Measurements from ENCODE around the gene CHPF.

The CHPF gene

GRCh38 chr2:219538504-219538951, 5.1 kb downstream of the CHPF start:
- no peak for TF ChIP-seq CTCF (IDR thresholded peaks at IDR 0.05; ENCODE audit: low read depth, low read length)
- Histone ChIP-seq H3K4me3 (ENCODE audit: low read depth, low read length) (no peak overlapping the region), H3K9me3 (ENCODE audit: severe bottlenecking) (no peaks in the 10 kb centered on the region), H3K27me3 (ENCODE audit: insufficient read depth, low read depth, severe bottlenecking) (no peaks in the 10 kb centered on the region), H3K36me3 (peaks cover 51% of the 10 kb centered on the region), H3K27ac (no peak overlapping the region)
- no peak for DNase-seq

GRCh38 chr2:219537657-219538488, 5.7 kb downstream of the CHPF start:
- H3K36me3 ChIP-seq = peaks cover 55% of the 10 kb centered on the region
- DNase-seq = no peak

DNA sequence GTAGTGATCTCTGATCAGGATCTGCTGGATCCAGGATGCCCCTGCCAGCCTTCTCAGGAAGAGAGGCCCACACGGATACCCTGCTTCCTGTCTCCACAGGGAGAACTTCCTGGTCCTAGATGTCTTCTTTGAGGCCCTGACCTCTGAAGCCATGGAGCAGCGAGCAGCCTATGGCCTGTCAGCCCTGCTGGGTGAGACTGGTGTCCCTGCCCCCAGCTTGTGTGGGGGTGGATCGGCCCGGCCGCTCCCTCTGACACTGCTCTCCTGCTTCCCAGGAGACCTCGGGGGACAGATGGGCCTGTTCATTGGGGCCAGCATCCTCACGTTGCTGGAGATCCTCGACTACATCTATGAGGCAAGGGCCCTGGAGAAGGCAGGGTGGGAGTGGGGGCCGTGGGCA, 6.6 kb downstream of the CHPF start:
- Histone ChIP-seq H3K27me3 (ENCODE audit: insufficient read depth, low read depth, severe bottlenecking) (no peaks in the 10 kb centered on the region), H3K36me3 (peaks cover 62% of the 10 kb centered on the region), H3K9me3 (ENCODE audit: severe bottlenecking) (no peaks in the 10 kb centered on the region), H3K4me3 (ENCODE audit: low read depth, low read length) (no peak overlapping the region), H3K27ac (no peak overlapping the region)
- DNase-seq = no peak
- TF ChIP-seq CTCF (IDR thresholded peaks at IDR 0.05; ENCODE audit: low read depth, low read length) = no peak

More at GRCh38 chr2:219537657-219538488, 5.7 kb downstream of the CHPF start:
- H3K4me3 ChIP-seq (ENCODE audit: low read depth, low read length) = no peak overlapping the region
- no peak for TF ChIP-seq CTCF (IDR thresholded peaks at IDR 0.05; ENCODE audit: low read depth, low read length)
- no peaks in the 10 kb centered on the region for H3K27me3 ChIP-seq (ENCODE audit: insufficient read depth, low read depth, severe bottlenecking)
- no peaks in the 10 kb centered on the region for H3K9me3 ChIP-seq (ENCODE audit: severe bottlenecking)
- H3K27ac ChIP-seq = no peak overlapping the region

- Histone ChIP-seq H3K9me3 (ENCODE audit: severe bottlenecking) (no peaks in the 10 kb centered on the region), H3K36me3 (peaks cover 63% of the 10 kb centered on the region), H3K27me3 (ENCODE audit: insufficient read depth, low read depth, severe bottlenecking) (no peaks in the 10 kb centered on the region), H3K27ac (no peak overlapping the region), H3K4me3 (ENCODE audit: low read depth, low read length) (no peak overlapping the region)
- TF ChIP-seq CTCF (IDR thresholded peaks at IDR 0.05; ENCODE audit: low read depth, low read length) = no peak
- no peak for DNase-seq
Measured at GRCh38 chr2:219536425-219536824, 7.2 kb downstream of the CHPF start.

DNA sequence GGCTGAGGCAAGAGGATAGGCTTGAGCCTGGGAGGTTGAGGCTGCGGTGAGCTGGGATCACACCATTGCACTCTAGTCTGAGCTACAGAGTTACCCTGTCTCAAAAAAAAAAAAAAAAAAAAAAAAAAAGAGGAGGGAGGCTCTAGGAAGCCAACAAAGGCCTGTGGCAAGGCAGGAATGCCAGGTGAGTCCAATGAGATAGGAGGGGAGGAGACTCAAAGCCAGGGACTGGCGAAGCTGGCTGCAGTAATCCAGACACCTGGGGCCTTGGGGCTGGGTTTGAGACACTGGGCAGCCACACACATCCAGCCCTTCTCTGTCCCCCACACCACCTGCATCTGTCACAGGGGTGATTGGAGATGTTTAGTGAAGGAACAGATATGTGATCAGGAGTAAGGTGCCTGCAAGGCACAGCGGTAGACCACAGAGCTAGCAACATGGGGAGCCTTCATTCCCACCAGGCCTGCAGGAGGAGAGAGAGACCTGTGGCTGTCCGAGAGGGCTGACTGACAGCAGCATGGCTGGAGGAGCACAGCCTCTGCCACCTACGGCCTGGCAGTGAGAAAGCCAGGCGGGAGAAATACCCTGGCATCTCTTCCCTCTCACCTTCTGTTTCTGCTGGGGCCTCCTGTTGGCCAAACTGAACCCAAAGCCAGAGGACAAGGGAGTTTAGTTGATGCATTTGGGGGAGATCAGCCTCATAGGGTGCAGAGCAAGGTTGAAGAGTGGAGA, 9.5 kb downstream of the CHPF start:
- no peaks in the 10 kb centered on the region for H3K27me3 ChIP-seq (ENCODE audit: insufficient read depth, low read depth, severe bottlenecking)
- no peak for DNase-seq
- no peak for TF ChIP-seq CTCF (IDR thresholded peaks at IDR 0.05; ENCODE audit: low read depth, low read length)
- H3K9me3 ChIP-seq (ENCODE audit: severe bottlenecking) = no peaks in the 10 kb centered on the region
- no peak overlapping the region for H3K27ac ChIP-seq
- peaks cover 40% of the 10 kb centered on the region for H3K36me3 ChIP-seq
- no peak overlapping the region for H3K4me3 ChIP-seq (ENCODE audit: low read depth, low read length)

Measured in WERI-Rb-1 (cell line).